ENCODE data around the gene MMP23B. TPM values are rescaled to one million over a fixed set of nuclear protein-coding genes. Genes with fewer than 3 reads are reported as not detected.

MMP23B gene
- total RNA-seq, 1 donor from 2014 or later = 93.8 TPM

DNA sequence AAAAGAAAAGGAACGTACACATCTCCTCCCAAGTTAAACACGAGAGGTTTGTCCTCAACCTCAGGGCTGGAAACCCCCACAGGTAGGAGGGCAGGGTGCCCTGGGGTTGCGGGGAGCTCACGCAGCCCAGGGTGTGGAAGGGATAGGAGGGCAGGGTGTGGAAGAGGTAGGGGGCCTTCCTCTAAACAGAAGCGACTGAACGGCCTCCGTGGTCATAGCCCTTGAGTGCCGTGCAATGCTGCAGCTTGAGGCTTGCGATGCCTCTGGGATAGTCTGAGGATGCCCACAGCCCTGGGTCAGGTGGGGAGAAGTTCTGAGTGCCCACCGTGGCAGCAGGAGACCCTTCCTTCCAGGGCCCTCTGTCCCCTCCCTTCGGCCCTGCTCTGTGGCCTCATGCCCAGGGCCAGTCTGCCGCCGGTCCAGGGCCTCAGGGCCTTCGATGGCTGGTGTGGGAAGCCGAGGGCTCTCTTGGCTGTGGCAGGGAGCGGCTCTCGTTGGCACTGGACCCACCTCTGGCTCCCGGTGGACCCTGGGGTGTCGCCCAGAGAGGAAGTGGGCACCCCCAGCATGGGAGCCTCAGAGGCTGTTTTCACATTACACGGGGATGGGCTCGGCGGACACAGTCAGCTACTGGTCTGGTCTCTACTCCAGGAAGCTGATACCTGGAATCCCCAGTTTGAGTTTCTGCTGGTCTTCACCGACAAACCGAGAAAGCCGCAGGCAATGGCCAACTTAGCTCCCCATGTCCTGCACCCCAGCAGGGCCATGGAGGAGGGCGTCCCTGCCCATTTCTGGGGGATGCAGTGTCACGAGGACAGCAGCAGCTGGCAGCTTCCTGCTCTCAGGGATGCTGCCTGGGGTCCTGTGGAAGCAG is 33.2 kb downstream of the MMP23B start:
- DNase-seq = no peak
- intact Hi-C loops (cut with micrococcal nuclease) = no loop called here
- TF ChIP-seq CTCF (IDR thresholded peaks at IDR 0.05; ENCODE audit: borderline replicate concordance) = no peak
- H3K4me1 ChIP-seq = peaks cover 5% of the 10 kb centered on the region
- H3K4me3 ChIP-seq = no peak overlapping the region
- no peaks in the 10 kb centered on the region for H3K9me3 ChIP-seq (replicated peaks)
- H3K36me3 ChIP-seq = peaks cover 42% of the 10 kb centered on the region
- no peak overlapping the region for H3K27ac ChIP-seq (replicated peaks)
- no peaks in the 10 kb centered on the region for H3K27me3 ChIP-seq (ENCODE audit: low read depth)

GRCh38 chr1:1665815-1666251 is 33.9 kb downstream of the MMP23B start:
- Histone ChIP-seq H3K27ac (replicated peaks) (no peak overlapping the region), H3K36me3 (peaks cover 46% of the 10 kb centered on the region), H3K9me3 (replicated peaks) (no peaks in the 10 kb centered on the region), H3K4me3 (no peak overlapping the region), H3K4me1 (peaks cover 5% of the 10 kb centered on the region), H3K27me3 (ENCODE audit: low read depth) (no peaks in the 10 kb centered on the region)
- intact Hi-C loops (cut with micrococcal nuclease) = no loop called here
- no peak for DNase-seq
- TF ChIP-seq CTCF (IDR thresholded peaks at IDR 0.05; ENCODE audit: borderline replicate concordance) = peak; percentile 54

GRCh38 chr1:1666526-1666925 is 34.6 kb downstream of the MMP23B start:
- no peak overlapping the region for H3K27ac ChIP-seq (replicated peaks)
- H3K36me3 ChIP-seq = peaks cover 53% of the 10 kb centered on the region
- H3K4me1 ChIP-seq = peaks cover 5% of the 10 kb centered on the region
- no peaks in the 10 kb centered on the region for H3K27me3 ChIP-seq (ENCODE audit: low read depth)
- no peak for TF ChIP-seq CTCF (IDR thresholded peaks at IDR 0.05; ENCODE audit: borderline replicate concordance)
- no peaks in the 10 kb centered on the region for H3K9me3 ChIP-seq (replicated peaks)
- no peak overlapping the region for H3K4me3 ChIP-seq
- DNase-seq = no peak
- intact Hi-C loops (cut with micrococcal nuclease) = no loop called here

DNA sequence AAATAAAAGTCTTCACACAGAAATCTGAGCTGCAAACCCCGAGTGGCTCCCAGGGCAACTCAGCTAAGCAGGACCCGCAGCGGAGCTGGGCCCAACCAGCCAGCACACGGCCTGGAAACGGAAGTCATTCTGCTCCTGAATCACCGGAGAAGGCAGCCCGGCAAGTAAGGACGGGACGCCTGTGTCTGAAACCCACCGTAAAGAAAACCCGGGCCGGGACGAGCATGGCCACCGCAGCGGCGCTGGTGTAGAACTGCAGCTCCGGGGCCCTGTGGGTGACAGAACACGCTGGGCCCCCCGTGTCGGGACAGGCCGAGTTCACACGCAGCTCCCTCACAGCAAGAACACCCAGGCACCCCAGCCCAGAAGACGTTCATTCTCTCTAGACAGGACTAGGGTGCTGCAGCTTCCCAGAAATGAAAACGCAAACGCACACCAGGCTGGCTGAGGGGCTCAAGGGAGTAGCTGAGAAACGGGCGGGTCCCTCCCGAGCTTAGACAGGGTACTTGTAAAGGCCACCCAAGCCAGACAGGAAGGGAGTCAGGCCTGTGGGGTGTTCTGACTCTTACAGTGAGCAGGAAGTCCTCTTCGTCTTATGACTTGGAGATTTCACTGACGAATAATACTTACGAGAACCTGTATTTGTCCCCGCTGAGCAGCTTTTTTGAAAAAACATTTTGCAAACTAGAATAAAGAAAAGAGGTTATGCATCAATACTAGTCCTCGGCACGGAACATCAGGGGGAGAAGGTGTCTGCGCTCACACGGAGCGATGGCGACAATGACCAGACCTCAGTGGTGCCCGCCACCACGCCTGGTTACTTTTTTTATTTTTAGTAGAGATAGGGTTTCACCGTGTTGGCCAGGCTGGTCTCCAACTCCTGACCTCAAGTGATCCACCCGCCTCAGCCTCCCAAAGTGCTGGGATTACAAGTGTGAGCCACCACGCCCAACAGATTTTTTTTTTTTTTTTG is 37.8 kb downstream of the MMP23B start:
- H3K4me1 ChIP-seq = peaks cover 5% of the 10 kb centered on the region
- peaks cover 71% of the 10 kb centered on the region for H3K36me3 ChIP-seq
- H3K9me3 ChIP-seq (replicated peaks) = no peaks in the 10 kb centered on the region
- H3K27ac ChIP-seq (replicated peaks) = peak overlapping the region; percentile 83
- TF ChIP-seq CTCF (IDR thresholded peaks at IDR 0.05; ENCODE audit: borderline replicate concordance) = no peak
- intact Hi-C loops (cut with micrococcal nuclease) = no loop called here
- no peaks in the 10 kb centered on the region for H3K27me3 ChIP-seq (ENCODE audit: low read depth)
- no peak for DNase-seq
- peak overlapping the region; percentile 38 for H3K4me3 ChIP-seq

DNA sequence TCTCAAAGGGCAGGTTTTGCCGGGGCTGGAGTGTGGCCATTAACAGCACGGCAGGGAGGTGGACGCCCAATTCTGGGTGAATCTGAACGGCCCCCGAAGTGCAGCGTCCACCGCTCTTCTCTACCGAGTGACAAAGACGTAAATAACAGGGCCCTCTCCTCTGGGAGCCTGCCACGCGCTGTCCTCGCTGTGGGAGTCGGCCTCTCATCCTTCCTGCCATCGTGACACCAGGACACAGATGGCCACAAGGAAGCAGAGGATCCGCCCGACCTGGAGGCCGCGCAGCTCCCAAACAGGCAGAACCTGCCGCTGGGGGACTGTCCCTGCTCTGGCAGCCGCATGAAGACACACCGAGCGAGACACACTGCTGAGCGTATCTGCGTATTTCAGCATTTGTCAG is 38.9 kb downstream of the MMP23B start:
- no peak overlapping the region for H3K27ac ChIP-seq (replicated peaks)
- peaks cover 5% of the 10 kb centered on the region for H3K4me1 ChIP-seq
- intact Hi-C loops (cut with micrococcal nuclease) = no loop called here
- H3K4me3 ChIP-seq = no peak overlapping the region
- DNase-seq = no peak
- H3K9me3 ChIP-seq (replicated peaks) = no peaks in the 10 kb centered on the region
- no peaks in the 10 kb centered on the region for H3K27me3 ChIP-seq (ENCODE audit: low read depth)
- no peak for TF ChIP-seq CTCF (IDR thresholded peaks at IDR 0.05; ENCODE audit: borderline replicate concordance)
- peaks cover 65% of the 10 kb centered on the region for H3K36me3 ChIP-seq

Data from left ventricle myocardium inferior (tissue), 1 donor.